C4-2B (cell line): ENCODE measurements around the gene ZNF93.

ENCODE experiments used
- ZFX ChIP-seq: fragments of 450-650 bp; IDR thresholded peaks from 2 replicates; pipeline ENCODE4 v1.6.1; 2017
- TF ChIP-seq, protein P1 (sequence below): fragments of 450-650 bp; conservative IDR thresholded peaks from 2 replicates; pipeline ENCODE4 v1.5.1; 2017; ENCODE audit warnings: mild to moderate bottlenecking

DNA sequence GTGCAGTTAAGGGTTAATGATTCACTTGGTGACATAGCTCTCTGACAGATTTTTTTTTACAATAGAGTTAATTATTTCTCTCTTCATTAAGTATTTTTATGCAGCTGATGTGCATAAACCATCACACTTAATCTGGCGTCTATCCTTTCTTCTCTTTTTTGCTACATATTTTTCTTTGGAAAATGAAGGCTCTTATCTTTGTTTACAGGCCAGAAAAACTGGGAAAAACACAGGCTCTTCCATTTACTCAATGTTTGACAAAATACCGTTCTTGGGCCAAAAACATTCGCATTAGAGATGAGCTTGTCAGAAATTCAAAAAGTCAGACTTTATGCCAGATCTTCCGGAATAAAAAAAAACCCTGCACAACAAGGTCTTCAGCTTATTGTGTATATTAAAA lies 23.0 kb upstream of the ZNF93 start:
- TF ChIP-seq, protein P1, sequence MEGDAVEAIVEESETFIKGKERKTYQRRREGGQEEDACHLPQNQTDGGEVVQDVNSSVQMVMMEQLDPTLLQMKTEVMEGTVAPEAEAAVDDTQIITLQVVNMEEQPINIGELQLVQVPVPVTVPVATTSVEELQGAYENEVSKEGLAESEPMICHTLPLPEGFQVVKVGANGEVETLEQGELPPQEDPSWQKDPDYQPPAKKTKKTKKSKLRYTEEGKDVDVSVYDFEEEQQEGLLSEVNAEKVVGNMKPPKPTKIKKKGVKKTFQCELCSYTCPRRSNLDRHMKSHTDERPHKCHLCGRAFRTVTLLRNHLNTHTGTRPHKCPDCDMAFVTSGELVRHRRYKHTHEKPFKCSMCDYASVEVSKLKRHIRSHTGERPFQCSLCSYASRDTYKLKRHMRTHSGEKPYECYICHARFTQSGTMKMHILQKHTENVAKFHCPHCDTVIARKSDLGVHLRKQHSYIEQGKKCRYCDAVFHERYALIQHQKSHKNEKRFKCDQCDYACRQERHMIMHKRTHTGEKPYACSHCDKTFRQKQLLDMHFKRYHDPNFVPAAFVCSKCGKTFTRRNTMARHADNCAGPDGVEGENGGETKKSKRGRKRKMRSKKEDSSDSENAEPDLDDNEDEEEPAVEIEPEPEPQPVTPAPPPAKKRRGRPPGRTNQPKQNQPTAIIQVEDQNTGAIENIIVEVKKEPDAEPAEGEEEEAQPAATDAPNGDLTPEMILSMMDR, result no peak
- TF ChIP-seq ZFX, result no peak
